ENCODE results near the gene SUFU. TPM values are rescaled to one million over a fixed set of nuclear protein-coding genes. Genes with fewer than 3 reads are reported as not detected.

Gene SUFU
- total and polyA plus RNA-seq, 2 experiments from 2014 or later = 2.8 to 5.6 TPM

DNA sequence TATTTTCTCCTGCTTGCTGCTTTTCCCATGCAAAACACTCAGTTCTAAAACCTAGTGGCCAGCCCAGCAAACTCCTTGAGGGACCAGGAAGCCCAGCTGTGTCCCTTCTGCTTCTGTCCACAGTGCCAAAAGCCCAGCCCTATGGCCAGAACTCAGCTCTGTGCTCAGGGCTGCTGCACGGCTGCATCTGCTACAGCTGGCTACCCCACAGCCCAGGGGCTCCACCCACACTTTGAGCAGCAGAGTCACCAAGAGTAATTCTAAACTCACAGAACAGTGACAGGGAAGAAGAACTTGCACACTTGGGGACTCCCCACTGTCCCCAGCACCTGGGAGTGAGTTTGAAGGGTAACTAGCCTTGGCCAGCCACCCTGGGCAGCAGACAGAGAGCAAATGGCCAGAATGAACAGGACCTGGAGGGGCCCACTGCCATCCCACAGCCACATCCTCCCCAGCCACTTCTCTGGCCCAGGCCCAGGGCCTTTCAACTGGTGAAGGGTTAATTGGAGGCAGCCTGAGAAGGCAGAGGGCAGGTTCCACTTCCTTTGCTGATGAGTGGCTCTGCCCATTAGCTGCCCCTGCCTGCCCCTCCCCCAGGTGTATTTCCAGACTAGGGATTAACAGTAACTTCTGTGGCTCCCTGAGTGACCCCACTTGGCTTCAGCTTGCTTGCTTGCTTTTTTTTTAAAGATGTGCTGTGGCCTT, 112.4 kb downstream of the SUFU start (continued):
- TF ChIP-seq ZNF462 (CRISPR knock-in tag; IDR thresholded peaks at IDR 0.05) (no peak), ZNF331 (CRISPR knock-in tag; IDR thresholded peaks at IDR 0.05; ENCODE audit: low read depth) (no peak), EZH2phosphoT487 (IDR thresholded peaks at IDR 0.05; ENCODE audit: unreplicated experiment) (no peak)
- TF ChIP-seq, protein P1, sequence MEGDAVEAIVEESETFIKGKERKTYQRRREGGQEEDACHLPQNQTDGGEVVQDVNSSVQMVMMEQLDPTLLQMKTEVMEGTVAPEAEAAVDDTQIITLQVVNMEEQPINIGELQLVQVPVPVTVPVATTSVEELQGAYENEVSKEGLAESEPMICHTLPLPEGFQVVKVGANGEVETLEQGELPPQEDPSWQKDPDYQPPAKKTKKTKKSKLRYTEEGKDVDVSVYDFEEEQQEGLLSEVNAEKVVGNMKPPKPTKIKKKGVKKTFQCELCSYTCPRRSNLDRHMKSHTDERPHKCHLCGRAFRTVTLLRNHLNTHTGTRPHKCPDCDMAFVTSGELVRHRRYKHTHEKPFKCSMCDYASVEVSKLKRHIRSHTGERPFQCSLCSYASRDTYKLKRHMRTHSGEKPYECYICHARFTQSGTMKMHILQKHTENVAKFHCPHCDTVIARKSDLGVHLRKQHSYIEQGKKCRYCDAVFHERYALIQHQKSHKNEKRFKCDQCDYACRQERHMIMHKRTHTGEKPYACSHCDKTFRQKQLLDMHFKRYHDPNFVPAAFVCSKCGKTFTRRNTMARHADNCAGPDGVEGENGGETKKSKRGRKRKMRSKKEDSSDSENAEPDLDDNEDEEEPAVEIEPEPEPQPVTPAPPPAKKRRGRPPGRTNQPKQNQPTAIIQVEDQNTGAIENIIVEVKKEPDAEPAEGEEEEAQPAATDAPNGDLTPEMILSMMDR (conservative IDR thresholded peaks at IDR 0.05; ENCODE audit: low read depth in 2 of 2) = no peak

DNA sequence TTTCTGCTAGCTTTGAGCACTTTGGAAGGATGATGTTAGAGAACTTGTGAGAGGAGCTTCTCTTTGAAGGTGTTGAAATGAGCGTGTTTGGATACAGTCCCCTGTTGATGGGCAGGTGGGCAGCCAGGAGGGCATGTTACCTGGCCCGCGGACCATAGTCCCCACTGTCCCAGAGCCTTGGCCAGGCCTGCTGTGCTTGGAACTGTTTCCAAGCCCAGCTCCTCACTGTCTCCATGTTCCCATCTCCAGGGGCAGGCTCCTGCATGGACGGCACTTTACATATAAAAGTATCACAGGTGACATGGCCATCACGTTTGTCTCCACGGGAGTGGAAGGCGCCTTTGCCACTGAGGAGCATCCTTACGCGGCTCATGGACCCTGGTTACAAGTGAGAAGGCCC, 113.3 kb downstream of the SUFU start:
- no peaks in the 10 kb centered on the region for H3K9me2 ChIP-seq (ENCODE audit: insufficient read depth)
- H3K27me3 ChIP-seq (ENCODE audit: insufficient read depth) = no peaks in the 10 kb centered on the region
- DNase-seq (ENCODE audit: low spot score) (no peak), ATAC-seq (no peak)
- H4K20me1 ChIP-seq (replicated peaks; ENCODE audit: insufficient read depth) = no peaks in the 10 kb centered on the region
- H3K4me2 ChIP-seq = no peak overlapping the region
- H3K79me2 ChIP-seq (replicated peaks; ENCODE audit: insufficient read depth) = no peaks in the 10 kb centered on the region
- H3K36me3 ChIP-seq (ENCODE audit: insufficient read depth) = no peaks in the 10 kb centered on the region
- no peak overlapping the region for H3K4me3 ChIP-seq
- H3K27ac ChIP-seq (ENCODE audit: low read depth) = no peak overlapping the region
- H2AFZ ChIP-seq = no peak overlapping the region
- H3K4me3 Mint-ChIP-seq = no peak overlapping the region; the same call in 2 of the 3 replicates
- H3K9me3 Mint-ChIP-seq = no peaks in the 10 kb centered on the region
- peaks cover 3% of the 10 kb centered on the region; the same call in 1 of the 2 replicates for H3K4me1 ChIP-seq (ENCODE audit: insufficient read depth)
- H3K4me1 Mint-ChIP-seq = peaks cover 32% of the 10 kb centered on the region
- H3K27me3 Mint-ChIP-seq (ENCODE audit: insufficient read depth, low read depth, poor library complexity) = peaks cover 7% of the 10 kb centered on the region
- no peaks in the 10 kb centered on the region for H3F3A ChIP-seq (replicated peaks; ENCODE audit: low read depth)
- H3K27ac Mint-ChIP-seq = no peak overlapping the region
- no peaks in the 10 kb centered on the region; the same call in 1 of the 3 replicates for H3K36me3 Mint-ChIP-seq (ENCODE audit: low read depth)
- TF ChIP-seq, protein P1 (conservative IDR thresholded peaks at IDR 0.05; ENCODE audit: low read depth in 2 of 2) = no peak
- TF ChIP-seq NANOG (IDR thresholded peaks at IDR 0.05; ENCODE audit: borderline replicate concordance) (no peak), ZNF331 (CRISPR knock-in tag; IDR thresholded peaks at IDR 0.05; ENCODE audit: low read depth) (no peak), ZNF114 (CRISPR knock-in tag; IDR thresholded peaks at IDR 0.05) (no peak), EZH2 (IDR thresholded peaks at IDR 0.05; ENCODE audit: low read depth, unreplicated experiment) (no peak)
- TF ChIP-seq, protein P2, sequence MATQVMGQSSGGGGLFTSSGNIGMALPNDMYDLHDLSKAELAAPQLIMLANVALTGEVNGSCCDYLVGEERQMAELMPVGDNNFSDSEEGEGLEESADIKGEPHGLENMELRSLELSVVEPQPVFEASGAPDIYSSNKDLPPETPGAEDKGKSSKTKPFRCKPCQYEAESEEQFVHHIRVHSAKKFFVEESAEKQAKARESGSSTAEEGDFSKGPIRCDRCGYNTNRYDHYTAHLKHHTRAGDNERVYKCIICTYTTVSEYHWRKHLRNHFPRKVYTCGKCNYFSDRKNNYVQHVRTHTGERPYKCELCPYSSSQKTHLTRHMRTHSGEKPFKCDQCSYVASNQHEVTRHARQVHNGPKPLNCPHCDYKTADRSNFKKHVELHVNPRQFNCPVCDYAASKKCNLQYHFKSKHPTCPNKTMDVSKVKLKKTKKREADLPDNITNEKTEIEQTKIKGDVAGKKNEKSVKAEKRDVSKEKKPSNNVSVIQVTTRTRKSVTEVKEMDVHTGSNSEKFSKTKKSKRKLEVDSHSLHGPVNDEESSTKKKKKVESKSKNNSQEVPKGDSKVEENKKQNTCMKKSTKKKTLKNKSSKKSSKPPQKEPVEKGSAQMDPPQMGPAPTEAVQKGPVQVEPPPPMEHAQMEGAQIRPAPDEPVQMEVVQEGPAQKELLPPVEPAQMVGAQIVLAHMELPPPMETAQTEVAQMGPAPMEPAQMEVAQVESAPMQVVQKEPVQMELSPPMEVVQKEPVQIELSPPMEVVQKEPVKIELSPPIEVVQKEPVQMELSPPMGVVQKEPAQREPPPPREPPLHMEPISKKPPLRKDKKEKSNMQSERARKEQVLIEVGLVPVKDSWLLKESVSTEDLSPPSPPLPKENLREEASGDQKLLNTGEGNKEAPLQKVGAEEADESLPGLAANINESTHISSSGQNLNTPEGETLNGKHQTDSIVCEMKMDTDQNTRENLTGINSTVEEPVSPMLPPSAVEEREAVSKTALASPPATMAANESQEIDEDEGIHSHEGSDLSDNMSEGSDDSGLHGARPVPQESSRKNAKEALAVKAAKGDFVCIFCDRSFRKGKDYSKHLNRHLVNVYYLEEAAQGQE (IDR thresholded peaks at IDR 0.05; ENCODE audit: unreplicated experiment) = no peak
